Spleen (tissue), 7 donors: ENCODE data around the gene TMEM209.

Experiments used
- POLR2A ChIP-seq, 3 donors: fragments of 450-650 bp; IDR thresholded peaks; one replicate each; pipeline ENCODE4 v1.5.1; 2017; ENCODE audit warnings: antibody characterized with exemption in 3 of 3, mild to moderate bottlenecking in 1 of 3
- POLR2AphosphoS5 ChIP-seq, 3 donors: sonication (generic); formaldehyde crosslinking; IDR thresholded peaks; one replicate each; pipeline ENCODE4 v1.5.1; 2017; ENCODE audit warnings: antibody characterized with exemption in 3 of 3
- TF ChIP-seq, protein P1 (sequence below), 11 experiments: fragments of 200-600 bp in 7 of 11; fragments of 450-650 bp in 4 of 11; sonication (generic) in 4 of 11; IDR thresholded peaks in 8 of 11; conservative IDR thresholded peaks in 3 of 11; 1 replicate in 7 of 11; 2 replicates in 4 of 11; pipeline versions ENCODE4 v1.4.0 to v1.8.0; 2016 to 2021; ENCODE audit warnings: antibody characterized with exemption in 11 of 11, inconsistent platforms in 4 of 11, mild to moderate bottlenecking in 1 of 11
- donor health status: DM: no; HTN: no; CAD: no; lungs with moderate emphysema.
- donor health status: DM: no; HTN: no; CAD: no.
- donor health status: DM: no; HTN: no; CAD: no.

GRCh38 chr7:130196476-130196875, 8.7 kb downstream of the TMEM209 start:
- TF ChIP-seq, protein P1, sequence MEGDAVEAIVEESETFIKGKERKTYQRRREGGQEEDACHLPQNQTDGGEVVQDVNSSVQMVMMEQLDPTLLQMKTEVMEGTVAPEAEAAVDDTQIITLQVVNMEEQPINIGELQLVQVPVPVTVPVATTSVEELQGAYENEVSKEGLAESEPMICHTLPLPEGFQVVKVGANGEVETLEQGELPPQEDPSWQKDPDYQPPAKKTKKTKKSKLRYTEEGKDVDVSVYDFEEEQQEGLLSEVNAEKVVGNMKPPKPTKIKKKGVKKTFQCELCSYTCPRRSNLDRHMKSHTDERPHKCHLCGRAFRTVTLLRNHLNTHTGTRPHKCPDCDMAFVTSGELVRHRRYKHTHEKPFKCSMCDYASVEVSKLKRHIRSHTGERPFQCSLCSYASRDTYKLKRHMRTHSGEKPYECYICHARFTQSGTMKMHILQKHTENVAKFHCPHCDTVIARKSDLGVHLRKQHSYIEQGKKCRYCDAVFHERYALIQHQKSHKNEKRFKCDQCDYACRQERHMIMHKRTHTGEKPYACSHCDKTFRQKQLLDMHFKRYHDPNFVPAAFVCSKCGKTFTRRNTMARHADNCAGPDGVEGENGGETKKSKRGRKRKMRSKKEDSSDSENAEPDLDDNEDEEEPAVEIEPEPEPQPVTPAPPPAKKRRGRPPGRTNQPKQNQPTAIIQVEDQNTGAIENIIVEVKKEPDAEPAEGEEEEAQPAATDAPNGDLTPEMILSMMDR (IDR thresholded peaks at IDR 0.05 in 8 of 11, conservative IDR thresholded peaks at IDR 0.05 in 3 of 11), result no peak
- TF ChIP-seq POLR2A (IDR thresholded peaks at IDR 0.05), result no peak
- TF ChIP-seq POLR2AphosphoS5 (IDR thresholded peaks at IDR 0.05), result no peak
